ENCODE results near the gene TOP3B. TPM values are rescaled to one million over a fixed set of nuclear protein-coding genes. Genes with fewer than 3 reads are reported as not detected.

Gene TOP3B
- total RNA-seq, 4 donors from 2014 or later: 24.7 to 39.3 (median 29.3) TPM

GRCh38 chr22:22002526-22003055 lies 20.0 kb upstream of the TOP3B start:
- Histone ChIP-seq H3K9me3 (no peaks in the 10 kb centered on the region), H3K36me3 (no peaks in the 10 kb centered on the region), H3K4me3 (replicated peaks in 1 of 3) (no peak overlapping the region), H3K4me1 (no peaks in the 10 kb centered on the region), H3K27me3 (no peaks in the 10 kb centered on the region), H3K27ac (no peak overlapping the region)
- DNase-seq: no peak
- TF ChIP-seq POLR2A (IDR thresholded peaks at IDR 0.05): no peak
- TF ChIP-seq CTCF (IDR thresholded peaks at IDR 0.05): no peak
- WGBS, 2 donors: 92 to 93% methylated on average over 3 of the region's 3 CpGs
- intact Hi-C loops (cut with DNase I): no loop called here

DNA sequence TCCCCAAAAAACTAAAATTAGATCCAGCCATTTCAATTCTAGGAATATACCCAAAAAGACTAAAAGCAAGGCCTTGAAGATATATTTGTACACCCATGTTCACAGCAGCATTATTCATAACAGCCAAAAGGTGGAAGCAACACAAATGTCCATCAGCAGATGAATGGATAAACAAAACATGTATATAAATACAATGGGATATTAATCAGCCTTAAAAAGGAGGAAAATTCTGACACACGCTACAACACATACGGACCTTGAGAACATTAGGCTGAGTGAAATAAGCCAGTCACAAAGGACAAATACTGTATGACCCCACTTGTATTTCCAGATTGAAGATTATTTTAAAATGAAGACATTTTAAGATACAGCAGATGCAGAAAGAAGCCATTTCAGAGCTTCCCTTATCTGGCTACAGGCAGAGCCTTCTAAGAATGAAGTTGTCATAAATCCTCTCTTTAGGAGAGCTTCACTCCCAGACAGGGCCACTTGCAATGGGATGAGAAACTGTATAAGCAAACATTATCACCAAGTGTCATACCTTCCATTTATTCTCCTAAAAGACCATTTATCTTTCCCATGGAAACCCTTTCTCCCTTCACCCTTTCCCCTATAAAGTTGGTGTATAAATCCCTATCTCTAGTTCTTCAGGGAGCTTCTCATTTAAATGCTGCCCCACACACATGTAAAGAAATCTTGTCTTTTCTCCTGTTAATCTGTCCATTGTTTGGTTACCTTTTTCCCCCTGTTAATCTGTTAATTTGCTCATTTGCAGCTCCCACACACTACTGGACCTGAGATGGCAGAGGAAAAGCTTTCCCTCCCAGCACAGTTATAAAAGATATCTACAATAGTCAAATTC lies 19.3 kb upstream of the TOP3B start:
- H3K9me3 ChIP-seq: no peaks in the 10 kb centered on the region
- no peaks in the 10 kb centered on the region for H3K36me3 ChIP-seq
- no peak overlapping the region for H3K4me3 ChIP-seq (replicated peaks in 1 of 3)
- TF ChIP-seq POLR2A (IDR thresholded peaks at IDR 0.05): no peak
- TF ChIP-seq CTCF (IDR thresholded peaks at IDR 0.05): no peak
- no peaks in the 10 kb centered on the region for H3K27me3 ChIP-seq
- no peak overlapping the region for H3K27ac ChIP-seq
- intact Hi-C loops (cut with DNase I): no loop called here
- WGBS, 2 donors: 94 to 95% methylated on average over 2 of the region's 2 CpGs
- no peaks in the 10 kb centered on the region for H3K4me1 ChIP-seq
- no peak for DNase-seq

DNA sequence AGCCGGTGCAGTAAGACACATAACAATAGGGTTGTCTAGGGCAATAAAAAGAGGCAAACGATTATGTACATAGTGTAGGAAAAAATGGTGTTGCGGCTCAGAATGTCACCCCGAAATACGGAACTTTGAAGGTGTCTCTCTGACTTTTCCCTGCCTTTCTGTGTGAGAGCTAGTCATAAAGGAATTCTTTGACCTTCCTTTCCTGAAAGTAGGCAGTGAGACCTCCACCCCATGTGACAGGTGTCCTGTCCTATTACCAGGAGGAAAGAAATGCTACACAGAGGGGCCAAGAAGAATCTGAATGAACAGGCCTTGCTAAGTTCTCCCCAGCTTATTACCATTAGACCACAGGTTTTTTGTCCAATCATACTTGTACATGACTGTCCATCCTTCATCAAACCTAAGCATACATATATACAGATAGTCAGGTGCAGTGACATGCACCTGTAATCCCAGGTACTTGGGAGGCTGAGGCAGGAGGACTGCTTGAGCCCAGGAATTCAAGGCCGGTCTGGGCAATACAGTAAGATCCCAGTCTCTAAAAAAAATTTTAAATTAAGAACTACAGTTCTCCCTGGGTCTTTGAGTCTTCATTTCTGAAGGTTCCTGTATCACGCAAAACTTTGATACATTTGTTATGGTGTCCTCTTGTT lies 16.1 kb upstream of the TOP3B start:
- DNase-seq: no peak
- WGBS, 2 donors: 91 to 92% methylated on average over 7 of the region's 7 CpGs
- H3K36me3 ChIP-seq: no peaks in the 10 kb centered on the region
- intact Hi-C loops (cut with DNase I): no loop called here
- H3K27ac ChIP-seq: no peak overlapping the region
- no peaks in the 10 kb centered on the region for H3K4me1 ChIP-seq
- no peak for TF ChIP-seq POLR2A (IDR thresholded peaks at IDR 0.05)
- TF ChIP-seq CTCF (IDR thresholded peaks at IDR 0.05): no peak
- H3K4me3 ChIP-seq (replicated peaks in 1 of 3): no peak overlapping the region
- no peaks in the 10 kb centered on the region for H3K27me3 ChIP-seq
- no peaks in the 10 kb centered on the region for H3K9me3 ChIP-seq

- Histone ChIP-seq H3K4me1 (no peaks in the 10 kb centered on the region), H3K27me3 (no peaks in the 10 kb centered on the region), H3K36me3 (no peaks in the 10 kb centered on the region), H3K9me3 (no peaks in the 10 kb centered on the region), H3K27ac (no peak overlapping the region), H3K4me3 (replicated peaks in 1 of 3) (no peak overlapping the region)
- DNase-seq: no peak
- intact Hi-C loops (cut with DNase I): no loop called here
- WGBS, 2 donors: 84 to 91% methylated on average over 5 of the region's 5 CpGs
- no peak for TF ChIP-seq CTCF (IDR thresholded peaks at IDR 0.05)
- no peak for TF ChIP-seq POLR2A (IDR thresholded peaks at IDR 0.05)
Observed at GRCh38 chr22:21996175-21996720, 13.7 kb upstream of the TOP3B start.
